HG02840 (cell line): ENCODE data around the gene MRGPRG.

Experiments used
- ATAC-seq: cut with Tn5 transposase; IDR thresholded peaks from one replicate; pipeline ENCODE4 v1.9.1; 2021; ENCODE audit warnings: mild to moderate bottlenecking, moderate library complexity, moderate number of reproducible peaks; ENCODE audit not compliant: unreplicated experiment, low FRiP score

The MRGPRG gene

GRCh38 chr11:3195251-3196160, 23.1 kb downstream of the MRGPRG start:
- ATAC-seq = no peak

- no peak for ATAC-seq
Observed at GRCh38 chr11:3194016-3194816, 24.4 kb downstream of the MRGPRG start.

GRCh38 chr11:3193373-3194015, 25.1 kb downstream of the MRGPRG start:
- ATAC-seq = no peak

GRCh38 chr11:3192511-3193372, 25.9 kb downstream of the MRGPRG start:
- no peak for ATAC-seq

GRCh38 chr11:3191586-3192324, 26.9 kb downstream of the MRGPRG start:
- ATAC-seq = no peak

- no peak for ATAC-seq
Observed at GRCh38 chr11:3190600-3190999, 28.0 kb downstream of the MRGPRG start.

- no peak for ATAC-seq
Observed at GRCh38 chr11:3189886-3190583, 28.6 kb downstream of the MRGPRG start.

GRCh38 chr11:3189196-3189843, 29.3 kb downstream of the MRGPRG start:
- no peak for ATAC-seq

GRCh38 chr11:3188496-3189195, 30.0 kb downstream of the MRGPRG start:
- no peak for ATAC-seq

GRCh38 chr11:3186166-3186953, 32.3 kb downstream of the MRGPRG start:
- ATAC-seq = no peak

GRCh38 chr11:3184732-3185347, 33.8 kb downstream of the MRGPRG start:
- ATAC-seq = no peak

- no peak for ATAC-seq
Observed at GRCh38 chr11:3183523-3183922, 35.1 kb downstream of the MRGPRG start.

- ATAC-seq = no peak
Observed at GRCh38 chr11:3182462-3182852, 36.2 kb downstream of the MRGPRG start.

GRCh38 chr11:3181725-3182461, 36.7 kb downstream of the MRGPRG start:
- no peak for ATAC-seq

- no peak for ATAC-seq
Observed at GRCh38 chr11:3180869-3181268, 37.7 kb downstream of the MRGPRG start.

- ATAC-seq = no peak
Observed at GRCh38 chr11:3178349-3178748, 40.3 kb downstream of the MRGPRG start.
